GM10266 (cell line): Measurements from ENCODE around the gene SMAD6.

Experiments used
- DNase-seq: peaks from one replicate; pipeline ENCODE4 v3.0.0; 2012; ENCODE audit errors: extremely low spot score
- TF ChIP-seq, protein P1 (sequence below): IDR thresholded peaks from 2 replicates; pipeline ENCODE4 v1.5.1; 2012; ENCODE audit warnings: mild to moderate bottlenecking, low read depth; ENCODE audit not compliant: control insufficient read depth, insufficient read depth; ENCODE audit errors: missing control alignments

The SMAD6 gene

DNA sequence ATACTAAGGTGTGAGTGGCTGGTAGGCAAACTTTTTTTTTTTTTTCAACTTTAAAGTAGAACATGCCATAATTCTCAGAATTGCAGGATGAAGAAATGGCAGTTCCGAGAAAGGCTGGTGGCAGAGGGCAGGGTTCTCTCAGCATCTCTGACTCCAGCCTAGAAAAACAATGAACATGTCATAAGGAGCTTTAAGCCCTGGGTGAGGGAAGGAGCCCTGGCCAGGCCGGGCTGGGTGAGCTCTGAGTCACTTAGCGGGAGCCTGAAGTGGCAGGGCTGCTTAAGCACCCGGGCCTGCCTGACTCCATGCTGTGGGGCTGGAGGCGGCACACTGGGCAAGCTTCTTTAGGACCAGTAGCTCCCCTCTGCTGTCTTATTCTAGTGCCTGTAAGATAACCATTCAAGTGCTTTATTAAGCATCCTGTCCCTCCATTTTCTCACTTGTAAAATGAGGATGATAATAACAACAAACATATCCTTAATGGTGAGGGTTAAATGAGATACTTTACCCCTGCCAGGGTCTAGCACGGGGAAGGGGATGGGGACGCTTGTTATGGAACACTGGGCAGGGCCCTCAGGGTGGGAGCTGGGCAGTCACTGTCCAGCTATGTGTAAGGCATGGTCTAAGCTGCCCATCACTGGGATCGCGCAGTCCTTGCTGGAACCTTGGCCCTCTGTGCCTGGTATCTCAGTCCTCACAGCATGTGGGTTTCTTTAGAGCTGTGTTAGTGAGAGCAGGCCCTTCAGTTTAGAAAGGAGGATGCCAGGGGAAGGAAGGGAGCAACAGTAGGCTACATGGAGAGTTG lies 18.4 kb downstream of the SMAD6 start:
- DNase-seq: no peak

DNA sequence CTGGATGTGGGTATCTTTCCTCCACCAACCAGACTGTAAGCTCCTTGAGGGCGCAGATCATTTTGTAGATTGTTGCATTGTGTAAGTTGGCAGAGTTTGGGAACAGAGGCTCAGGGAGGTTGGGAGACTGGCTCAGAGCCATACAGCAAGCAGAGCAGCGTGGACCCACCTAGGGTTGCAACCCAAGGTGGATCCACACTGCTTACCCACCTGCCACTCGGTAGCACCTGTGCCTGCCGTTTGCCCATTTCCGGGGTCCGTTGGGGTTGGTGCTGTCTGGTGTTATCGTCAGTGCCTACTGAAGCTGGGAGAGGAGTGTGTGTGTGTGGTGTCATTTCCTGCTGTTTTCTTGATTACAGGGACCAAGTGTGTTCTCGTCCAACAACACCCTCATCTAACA lies 19.0 kb downstream of the SMAD6 start:
- no peak for DNase-seq
- TF ChIP-seq, protein P1, sequence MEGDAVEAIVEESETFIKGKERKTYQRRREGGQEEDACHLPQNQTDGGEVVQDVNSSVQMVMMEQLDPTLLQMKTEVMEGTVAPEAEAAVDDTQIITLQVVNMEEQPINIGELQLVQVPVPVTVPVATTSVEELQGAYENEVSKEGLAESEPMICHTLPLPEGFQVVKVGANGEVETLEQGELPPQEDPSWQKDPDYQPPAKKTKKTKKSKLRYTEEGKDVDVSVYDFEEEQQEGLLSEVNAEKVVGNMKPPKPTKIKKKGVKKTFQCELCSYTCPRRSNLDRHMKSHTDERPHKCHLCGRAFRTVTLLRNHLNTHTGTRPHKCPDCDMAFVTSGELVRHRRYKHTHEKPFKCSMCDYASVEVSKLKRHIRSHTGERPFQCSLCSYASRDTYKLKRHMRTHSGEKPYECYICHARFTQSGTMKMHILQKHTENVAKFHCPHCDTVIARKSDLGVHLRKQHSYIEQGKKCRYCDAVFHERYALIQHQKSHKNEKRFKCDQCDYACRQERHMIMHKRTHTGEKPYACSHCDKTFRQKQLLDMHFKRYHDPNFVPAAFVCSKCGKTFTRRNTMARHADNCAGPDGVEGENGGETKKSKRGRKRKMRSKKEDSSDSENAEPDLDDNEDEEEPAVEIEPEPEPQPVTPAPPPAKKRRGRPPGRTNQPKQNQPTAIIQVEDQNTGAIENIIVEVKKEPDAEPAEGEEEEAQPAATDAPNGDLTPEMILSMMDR: no peak

More for the DNA sequence above, 18.4 kb downstream of the SMAD6 start:
- TF ChIP-seq, protein P1: no peak

DNA sequence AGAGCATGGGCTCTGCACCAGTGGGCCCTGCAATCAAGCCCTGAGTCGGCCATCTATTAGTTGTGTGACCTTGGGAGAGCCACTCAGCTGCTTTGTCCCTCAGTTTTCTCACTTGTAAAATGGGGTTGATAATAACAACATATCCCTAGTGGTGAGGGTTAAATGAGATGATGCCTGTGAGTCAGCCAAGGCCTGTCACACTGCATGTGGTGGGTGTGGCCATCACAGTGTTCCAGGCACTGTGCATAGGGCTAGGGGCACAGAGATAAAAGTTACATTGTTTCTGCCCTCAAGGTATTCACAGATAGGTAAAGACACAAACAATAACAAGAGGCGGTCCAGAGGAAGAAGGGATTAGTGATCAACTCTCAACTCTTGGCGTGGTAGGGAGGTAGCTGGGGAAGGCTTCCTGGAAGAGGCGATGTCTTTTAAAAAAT lies 19.5 kb downstream of the SMAD6 start:
- TF ChIP-seq, protein P1: no peak
- DNase-seq: no peak

DNA sequence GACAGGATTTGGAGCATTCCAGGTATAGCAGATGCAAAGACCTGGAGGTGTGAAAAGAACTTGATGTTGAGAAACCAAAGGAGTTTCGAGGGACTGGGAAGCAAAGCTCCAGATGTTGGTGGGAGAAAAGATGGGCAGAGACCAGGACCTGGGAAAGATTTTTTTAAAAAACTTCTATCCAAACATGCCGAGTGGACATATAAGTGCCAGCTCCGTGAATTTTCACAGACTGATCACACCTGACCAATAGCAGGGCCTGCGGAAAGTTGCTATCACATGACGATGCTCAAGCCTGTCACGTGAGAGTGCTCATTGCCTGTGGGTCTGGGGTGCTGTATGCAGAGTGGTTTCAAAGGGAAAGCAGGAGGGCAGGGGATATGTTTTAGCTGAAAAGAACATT lies 19.9 kb downstream of the SMAD6 start:
- DNase-seq: no peak
- TF ChIP-seq, protein P1: no peak

DNA sequence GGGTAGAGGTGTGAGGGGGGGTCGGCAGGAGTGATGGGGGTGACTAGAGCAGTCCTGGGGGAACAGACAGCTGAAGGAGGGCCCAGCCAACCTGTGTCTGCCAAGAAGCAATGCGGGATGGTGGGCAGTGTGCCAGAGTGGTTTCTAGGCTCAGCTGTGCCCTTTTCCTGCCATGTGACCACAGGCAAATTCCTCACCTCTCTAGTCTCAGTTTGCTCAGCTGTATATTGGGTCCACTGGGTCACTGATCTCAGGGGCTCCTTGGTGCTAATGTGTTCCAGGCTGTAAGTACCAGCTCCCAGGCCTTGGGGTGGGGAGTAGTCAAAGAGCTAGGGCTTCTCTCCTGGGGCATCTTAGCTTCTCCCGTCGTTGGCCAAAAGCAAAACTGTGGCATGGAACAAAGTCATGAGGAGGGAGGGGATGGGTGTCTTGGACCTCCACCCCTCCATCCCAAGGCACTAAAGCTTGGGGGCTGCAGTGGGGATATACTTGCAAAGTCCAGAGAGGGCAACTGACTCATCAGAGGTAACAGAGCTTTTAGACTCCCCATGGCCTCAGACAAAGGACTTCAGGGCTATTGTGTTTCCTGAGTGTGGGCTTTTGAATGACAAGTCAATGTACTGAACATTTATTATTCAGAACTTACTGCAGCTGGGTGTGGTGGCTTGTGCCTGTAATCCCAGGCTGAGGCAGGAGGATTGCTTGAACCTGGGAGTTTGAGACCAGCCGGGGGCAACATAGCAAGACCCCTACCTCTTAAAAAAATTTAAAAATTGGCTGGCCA lies 20.9 kb downstream of the SMAD6 start:
- TF ChIP-seq, protein P1: no peak
- DNase-seq: no peak

DNA sequence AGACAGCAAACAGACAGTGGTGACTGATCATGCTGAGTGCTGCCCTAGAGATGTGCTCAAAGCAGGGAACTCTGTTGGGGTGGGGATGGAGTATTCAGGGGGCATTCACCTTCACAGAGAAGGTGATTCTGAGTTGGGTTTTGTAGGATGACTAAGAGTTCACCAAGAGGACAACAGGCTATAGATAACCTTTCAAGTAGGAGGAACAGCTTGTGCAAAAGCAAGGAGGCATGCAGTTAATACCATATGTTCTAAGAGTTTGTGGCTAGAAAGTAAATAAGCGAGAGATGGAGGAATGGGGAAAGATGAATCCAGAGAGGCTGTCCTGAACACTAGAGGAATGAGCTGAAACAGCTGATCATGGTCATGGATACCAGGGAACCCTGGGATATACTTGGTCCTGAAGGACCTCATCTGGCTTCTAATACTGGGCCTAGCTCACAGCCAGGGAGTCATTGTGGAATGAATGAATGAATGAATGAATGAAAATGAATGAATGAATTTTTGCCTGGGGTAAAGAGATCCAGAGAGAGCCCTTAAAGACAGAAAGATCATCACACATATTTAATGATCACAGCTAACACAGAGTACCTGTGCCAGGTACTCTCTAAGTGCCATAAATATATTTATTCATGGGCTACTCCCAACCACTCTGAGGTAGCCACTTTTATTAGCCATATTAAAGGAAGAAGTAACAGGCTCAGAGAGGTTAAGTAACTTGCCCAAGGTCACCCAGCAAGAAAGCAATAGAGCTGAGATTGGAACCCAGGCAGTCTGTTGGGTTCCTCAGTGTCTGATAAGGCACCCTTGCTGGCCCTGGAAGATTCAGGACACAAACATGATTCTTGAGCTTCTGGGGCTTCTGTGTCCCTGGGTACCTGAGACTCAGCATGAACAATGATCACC lies 22.0 kb downstream of the SMAD6 start:
- TF ChIP-seq, protein P1: no peak
- no peak for DNase-seq
